COLO668 (cell line): ENCODE data around the gene PPFIA1.
"Not testable (repeated sequence)": the region's sequence is repeated elsewhere in the genome, so short reads cannot be mapped to it uniquely, and the experiment has no call there.

ENCODE experiments used
- DNase-seq: peaks from one replicate; lab custom pipeline; 2025; ENCODE audit not compliant: unreplicated experiment; lab: John Stamatoyannopoulos, UW

Gene PPFIA1

GRCh38 chr11:70387564-70387963, 117.1 kb downstream of the PPFIA1 start:
- DNase-seq = no peak

- DNase-seq = no peak
Observed at GRCh38 chr11:70389201-70389600, 118.7 kb downstream of the PPFIA1 start.

DNA sequence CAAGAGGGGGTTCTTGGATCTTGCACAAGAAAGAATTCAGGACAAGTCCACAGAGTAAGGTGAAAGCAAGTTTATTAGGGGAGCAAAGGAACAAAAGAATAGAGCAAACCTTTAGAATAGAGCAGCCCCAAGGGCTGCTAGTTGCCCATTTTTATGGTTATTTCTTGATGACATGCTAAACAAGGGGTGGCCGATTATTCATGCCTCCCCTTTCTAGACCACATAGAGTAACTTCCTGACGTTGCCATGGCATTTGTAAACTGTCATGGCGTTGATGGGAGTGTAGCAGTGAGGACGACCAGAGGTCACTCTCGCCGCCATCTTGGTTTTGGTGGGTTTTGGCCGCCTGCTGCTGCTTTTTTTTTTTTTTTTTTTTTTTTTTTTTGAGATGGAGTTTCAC, 120.4 kb downstream of the PPFIA1 start:
- DNase-seq = not testable (repeated sequence)

GRCh38 chr11:70394211-70394950, 123.9 kb downstream of the PPFIA1 start:
- DNase-seq = no peak

DNA sequence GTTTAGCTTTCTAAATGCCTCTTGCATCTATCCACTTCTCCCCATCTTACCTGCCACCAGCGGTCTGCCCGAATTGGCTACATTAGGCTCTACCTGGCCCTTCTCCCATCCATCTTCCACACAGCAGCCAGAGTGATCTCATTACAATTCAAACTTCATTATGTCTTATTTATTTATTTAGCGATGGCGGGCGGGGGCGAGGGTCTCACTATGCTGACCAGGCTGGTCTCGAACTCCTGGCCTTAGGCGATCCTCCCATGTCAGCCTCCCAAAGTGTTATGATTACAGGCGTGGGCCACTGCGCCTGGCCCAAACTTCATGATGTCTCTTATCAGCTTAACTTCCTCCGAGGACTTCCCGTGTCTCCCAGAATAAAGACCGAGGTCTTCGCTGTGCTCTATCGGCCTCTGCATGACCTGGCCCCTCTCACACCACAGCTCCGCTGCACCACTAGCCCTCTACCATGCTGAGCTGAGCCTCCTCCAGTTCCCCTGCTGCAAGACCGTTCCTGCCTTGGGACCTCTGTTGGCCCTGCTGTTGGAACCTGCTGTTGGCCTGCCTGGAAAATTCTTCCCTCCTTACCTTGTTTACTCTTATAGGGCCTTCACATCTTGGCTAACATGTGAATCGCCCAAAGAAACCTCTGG, 127.0 kb downstream of the PPFIA1 start:
- DNase-seq = peak; percentile 22

DNA sequence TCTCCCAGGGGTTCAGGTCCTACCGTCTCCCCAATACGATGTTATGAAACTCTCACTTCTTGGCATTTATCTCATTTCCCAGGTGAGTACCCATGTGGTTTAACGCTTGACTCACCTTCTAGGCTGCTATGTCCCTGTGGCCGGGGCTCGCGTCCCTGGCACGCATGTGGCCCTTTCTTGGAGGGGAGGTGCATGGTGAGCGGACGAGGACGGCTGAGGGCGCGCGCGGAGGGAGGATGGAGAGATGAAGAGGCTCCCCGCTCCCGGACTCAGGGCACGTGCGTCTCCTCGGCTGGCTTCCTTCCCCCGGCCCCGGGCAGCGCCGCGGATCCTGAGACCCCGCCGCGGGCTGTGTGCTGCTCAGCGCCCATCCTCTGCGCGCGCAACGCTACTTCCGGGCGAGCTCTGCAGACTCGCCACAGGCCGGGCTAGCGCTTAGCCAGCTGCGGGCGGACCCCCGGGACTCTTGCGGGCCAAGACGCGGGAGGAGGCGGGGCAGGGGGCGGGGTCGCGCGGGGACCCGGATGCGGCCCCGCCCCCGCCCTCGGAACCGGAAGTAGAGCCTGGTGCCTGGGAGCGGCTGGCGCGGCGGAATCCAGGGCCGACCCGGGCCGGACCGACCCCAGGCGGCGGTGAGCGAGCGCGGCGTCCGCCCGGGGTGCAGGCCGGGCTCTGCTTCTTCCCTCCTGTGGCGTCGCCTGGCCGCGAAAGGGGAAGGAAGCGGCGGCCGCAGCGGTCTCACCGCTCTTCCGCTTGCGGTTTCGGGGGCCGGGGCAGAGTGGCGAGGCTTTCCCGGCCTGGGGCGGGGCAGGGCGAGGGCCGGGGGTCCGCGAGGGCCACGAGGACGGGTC, 127.7 kb downstream of the PPFIA1 start, which contains the start of gene CTTN:
CTTN (plus strand) TSS at position 547 of the 851 bp plus-strand sequence. CDS start 8,769 bp downstream, outside the sequence.
- peak; percentile 76 for DNase-seq

DNA sequence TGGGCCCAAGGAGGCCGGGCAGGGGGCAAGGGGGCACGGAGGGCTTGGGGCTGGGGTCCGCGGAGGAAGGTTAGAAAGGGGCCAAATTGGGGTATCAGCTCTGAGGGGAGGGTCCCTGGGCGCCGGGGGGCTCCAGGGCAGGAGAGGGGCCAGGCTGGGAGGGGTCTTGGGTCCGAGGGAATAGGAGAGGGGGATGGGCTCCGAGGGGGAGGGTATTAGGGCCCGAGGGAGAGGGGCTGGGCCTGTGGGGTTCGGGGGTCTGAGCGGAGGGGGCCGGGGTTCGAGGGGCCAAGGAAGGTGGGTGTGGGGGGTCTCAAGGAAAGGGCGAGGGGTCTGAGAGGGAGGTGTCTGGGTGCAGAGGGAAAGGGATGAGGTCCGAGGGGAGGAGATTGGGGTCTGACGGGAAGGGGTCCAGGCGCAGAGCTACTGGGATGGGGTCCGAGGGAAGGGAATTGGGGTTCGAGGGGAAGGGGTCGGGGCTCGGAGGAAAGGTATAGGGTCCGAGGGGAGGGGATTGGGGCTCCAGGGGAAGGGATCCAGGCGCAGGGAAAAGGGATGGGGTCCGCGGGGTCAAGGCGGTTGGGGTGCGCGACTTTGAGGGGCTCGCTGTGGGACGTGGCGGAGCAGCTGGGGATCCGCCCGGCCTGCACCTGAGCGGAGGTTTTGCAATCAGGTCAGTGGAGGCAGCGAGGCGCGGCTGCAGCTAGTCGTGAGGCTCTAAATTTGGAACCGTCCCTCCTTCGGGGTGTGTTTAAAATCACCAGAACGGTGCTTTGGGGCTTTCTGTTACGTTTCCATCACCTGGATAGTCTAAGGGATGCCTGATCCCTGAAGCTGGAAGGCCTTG, 128.6 kb downstream of the PPFIA1 start:
- peak; percentile 10 for DNase-seq

DNA sequence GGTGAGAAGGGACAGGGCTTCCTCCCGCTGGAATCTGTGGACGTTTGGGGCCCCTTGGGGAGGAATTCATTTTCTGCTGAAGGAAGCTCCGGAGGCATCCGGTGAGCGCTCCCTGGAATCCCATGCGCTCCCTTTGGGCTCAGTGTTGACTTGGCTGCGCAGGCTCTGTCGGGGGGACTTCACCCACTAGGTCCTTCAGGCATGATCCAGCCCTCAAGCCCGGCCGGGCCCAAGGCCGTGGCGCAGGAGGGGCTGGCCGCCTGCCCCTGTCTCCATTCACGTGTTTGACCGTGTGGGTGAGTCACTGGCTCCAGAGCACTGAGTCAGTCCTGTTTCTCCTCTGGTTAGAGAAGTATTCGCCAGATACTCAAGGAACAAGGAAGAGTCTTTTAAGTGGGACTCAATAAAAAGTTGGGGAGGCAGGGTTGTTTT, 129.2 kb downstream of the PPFIA1 start:
- DNase-seq = peak; percentile 10

GRCh38 chr11:70400643-70401042, 130.2 kb downstream of the PPFIA1 start:
- DNase-seq = no peak

- DNase-seq = no peak
Observed at GRCh38 chr11:70402016-70402415, 131.5 kb downstream of the PPFIA1 start.

GRCh38 chr11:70402685-70403084, 132.2 kb downstream of the PPFIA1 start:
- DNase-seq = no peak

DNA sequence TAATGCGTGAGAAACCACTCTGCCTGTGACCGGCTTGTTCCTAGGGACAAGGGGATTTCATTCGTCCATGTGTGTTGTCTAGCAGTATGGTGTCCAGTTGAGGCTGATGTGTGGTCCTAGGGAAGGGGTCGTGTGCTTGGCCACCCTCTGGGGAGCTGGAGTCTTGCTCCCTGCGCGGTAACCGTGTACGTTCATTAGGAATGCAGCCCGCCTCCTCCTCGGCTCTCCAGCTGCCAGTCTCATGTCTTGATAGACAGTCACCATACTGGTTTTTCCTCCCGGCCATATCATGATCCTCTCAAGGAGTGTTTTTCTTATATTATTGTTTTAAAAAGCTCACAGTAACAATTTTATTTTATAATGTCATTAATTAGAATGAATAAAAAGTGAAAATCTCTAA, 133.8 kb downstream of the PPFIA1 start:
- DNase-seq = no peak

DNA sequence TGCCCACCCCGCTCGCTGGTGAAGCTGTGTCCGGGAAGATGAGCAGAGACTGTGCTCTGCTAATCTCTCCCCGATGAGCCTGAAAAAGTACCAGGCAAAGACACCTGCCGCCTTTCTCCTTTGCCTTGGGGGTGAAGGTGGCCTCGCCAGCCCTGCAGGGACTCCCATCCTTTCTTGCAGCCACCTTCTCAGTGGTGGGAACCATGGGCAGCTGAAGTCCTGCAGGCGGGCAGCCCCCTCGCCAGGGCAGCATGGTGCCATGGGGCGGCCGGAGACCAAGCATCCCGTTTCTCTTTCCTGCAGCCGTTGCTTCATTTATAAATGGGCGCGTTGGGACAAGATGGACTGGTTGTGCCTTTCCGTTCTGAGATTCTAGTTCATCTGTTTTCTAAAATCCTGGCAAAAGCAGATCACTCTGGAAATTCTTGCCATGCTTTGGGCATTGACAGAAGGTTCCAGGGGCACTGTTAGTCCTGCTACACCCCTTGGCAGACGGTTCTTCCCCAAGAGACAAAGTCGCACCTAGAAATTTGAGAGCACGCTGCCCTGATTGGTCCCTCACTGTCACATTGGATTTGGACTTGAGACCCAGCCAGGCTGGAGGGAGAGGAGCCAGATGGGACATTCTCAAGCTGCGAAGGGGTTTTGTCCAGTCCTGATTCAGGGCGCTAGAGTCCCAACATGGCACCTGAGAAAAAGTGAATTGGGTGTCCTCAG, 135.3 kb downstream of the PPFIA1 start:
- no peak for DNase-seq

DNA sequence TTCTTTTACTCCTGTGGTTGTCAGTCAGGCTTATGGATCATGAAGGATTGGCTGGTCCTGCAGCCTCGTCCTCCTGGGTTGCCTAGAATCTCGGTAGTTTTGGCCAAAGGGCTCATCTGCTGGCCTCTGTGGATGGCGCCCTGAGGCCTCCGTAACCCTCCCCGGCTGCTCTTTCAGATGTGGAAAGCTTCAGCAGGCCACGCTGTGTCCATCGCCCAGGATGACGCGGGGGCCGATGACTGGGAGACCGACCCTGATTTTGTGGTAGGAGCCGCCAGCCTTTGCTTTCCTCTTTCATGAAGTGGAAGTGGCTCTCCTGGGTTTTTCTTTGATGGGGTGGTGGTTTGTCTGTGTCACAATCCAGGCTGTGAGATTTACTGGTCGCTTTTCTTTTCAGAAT, 136.6 kb downstream of the PPFIA1 start:
- no peak for DNase-seq

DNA sequence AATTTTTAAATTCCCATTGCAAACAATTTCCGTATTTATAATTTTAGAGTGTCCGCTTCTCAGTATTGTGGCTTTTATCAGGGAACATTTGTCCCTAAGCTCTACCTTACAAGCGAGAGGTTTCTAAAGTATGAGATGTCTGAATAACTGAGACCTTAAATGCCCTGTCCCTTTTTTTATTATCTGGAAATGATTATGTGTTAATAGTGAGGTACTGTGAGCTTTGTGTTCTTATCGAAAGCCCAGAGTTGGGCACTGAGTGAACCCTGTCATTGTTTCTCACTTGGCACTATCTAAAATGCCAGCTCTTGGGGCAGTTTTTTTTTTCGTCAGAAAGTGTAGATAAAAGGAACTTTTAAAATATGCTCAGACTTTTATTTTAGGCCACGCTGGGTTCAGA, 137.3 kb downstream of the PPFIA1 start:
- no peak for DNase-seq

- not testable (repeated sequence) for DNase-seq
Observed at GRCh38 chr11:70408326-70408725, 137.8 kb downstream of the PPFIA1 start.

GRCh38 chr11:70409437-70409836, 138.9 kb downstream of the PPFIA1 start:
- DNase-seq = no peak

- DNase-seq = no peak
Observed at GRCh38 chr11:70409871-70410270, 139.4 kb downstream of the PPFIA1 start.

DNA sequence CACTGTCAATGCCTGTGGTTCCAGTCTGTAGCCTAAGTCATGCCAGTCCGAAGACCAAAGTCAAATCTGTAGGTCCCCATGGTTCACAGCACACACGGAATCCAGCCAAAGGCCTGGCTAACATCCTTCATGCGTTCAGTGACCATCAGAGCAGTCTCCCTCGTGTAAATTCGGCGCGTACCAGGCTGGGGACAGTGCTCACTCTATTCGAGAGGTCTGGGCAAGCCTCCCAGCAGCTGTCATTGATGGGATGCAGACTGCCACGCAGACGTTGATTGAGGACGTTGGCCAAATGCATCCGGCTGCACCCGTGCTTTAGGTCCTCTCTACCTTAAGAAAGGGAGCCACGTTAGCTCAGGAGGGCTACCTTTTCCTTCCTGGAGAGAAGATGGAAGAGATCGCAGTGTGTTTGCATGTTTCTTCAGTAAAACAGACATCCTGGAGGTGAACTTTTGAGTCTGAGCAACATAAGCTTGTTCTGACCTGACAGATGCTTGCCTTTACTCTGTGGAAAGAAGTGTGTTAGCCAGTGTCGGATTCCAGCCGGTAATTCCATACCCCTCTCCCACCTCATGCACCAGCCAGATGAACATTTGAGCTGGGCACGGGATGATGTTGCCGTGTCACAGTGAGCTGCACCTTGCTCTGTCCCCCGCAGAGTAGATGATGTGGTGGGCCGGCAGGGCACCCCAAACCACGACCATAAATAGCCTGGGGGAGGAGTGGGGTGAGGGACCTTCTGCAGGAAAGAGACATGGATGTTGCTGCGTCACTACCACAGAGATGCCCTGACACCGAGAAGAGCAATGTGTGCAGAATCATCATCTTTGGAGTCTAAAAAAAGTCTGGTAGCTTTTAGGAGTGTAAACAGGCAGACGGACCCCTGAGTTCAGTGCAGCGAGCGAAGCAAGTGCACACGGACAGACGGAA, 140.1 kb downstream of the PPFIA1 start:
- DNase-seq = no peak
